GM12873 (cell line): ENCODE data around the gene HAL.

Experiments
- CTCF ChIP-seq: IDR thresholded peaks from 2 replicates; pipeline ENCODE4 v1.5.1; 2012; ENCODE audit warnings: low read depth, mild to moderate bottlenecking, moderate library complexity, low read length, control low read depth; ENCODE audit not compliant: insufficient read depth; ENCODE audit errors: missing control alignments

The HAL gene

GRCh38 chr12:95996034-95996658 lies at the start of gene HAL:
TSS of gene HAL (minus strand) at chr12:95996344. CDS start at chr12:95995910, 434 bp downstream.
- TF ChIP-seq CTCF = no peak

GRCh38 chr12:96045566-96045965 lies 49.4 kb upstream of the HAL start:
- TF ChIP-seq CTCF = no peak

- no peak for TF ChIP-seq CTCF
Observed at GRCh38 chr12:96044943-96045290, 48.8 kb upstream of the HAL start.

GRCh38 chr12:96044017-96044942 lies 48.1 kb upstream of the HAL start:
- TF ChIP-seq CTCF = no peak

- TF ChIP-seq CTCF = no peak
Observed at GRCh38 chr12:96041181-96041580, 45.0 kb upstream of the HAL start.

GRCh38 chr12:96040305-96041133 lies 44.4 kb upstream of the HAL start:
- TF ChIP-seq CTCF = no peak

GRCh38 chr12:96039516-96039915 lies 43.4 kb upstream of the HAL start:
- TF ChIP-seq CTCF = no peak
